HCT116 (cell line): ENCODE measurements around the gene WHRN. TPM values are rescaled to one million over a fixed set of nuclear protein-coding genes. Genes with fewer than 3 reads are reported as not detected.

Experiments used
- ATAC-seq: fragments of 200-7000 bp; cut with Tn5 transposase; 2 replicates; pipeline ENCODE4 v1.9.1; 2020; ENCODE audit warnings: mild to moderate bottlenecking, moderate library complexity
- BruUV-seq: library from RNA; stranded (reverse); fragments of 400-500 nt; replicated peaks from 2 replicates; lab custom pipeline; 2021; lab: Mats Ljungman, UMichigan
- CTCF ChIA-PET: fragments of 300-600 bp; sonication (Branson Sonifier 250); formaldehyde crosslinking; loops from one replicate; lab custom pipeline; 2021; ENCODE audit warnings: antibody characterized with exemption; lab: Charles Lee
- POLR2A ChIA-PET: fragments of 300-600, 350-600 bp; sonication (Branson Sonifier 250); formaldehyde crosslinking; loops from one replicate; lab custom pipeline; 2021; ENCODE audit warnings: antibody characterized with exemption; lab: Charles Lee
- RAD21 ChIA-PET, 2 experiments: fragments of 300-600 bp; sonication (Branson Sonifier 250); formaldehyde crosslinking; loops; one replicate each; lab custom pipeline; 2023; ENCODE audit warnings: low total read pairs in 2 of 2; ENCODE audit not compliant: uncharacterized antibody in 2 of 2, unreplicated experiment in 2 of 2, low non-redundant PET in 1 of 2; lab: Charles Lee
- DNase-seq: peaks from one replicate; pipeline ENCODE4 v3.0.0-alpha.2; 2010; ENCODE audit warnings: low read depth, low spot score
- H2AFZ ChIP-seq: fragments of 200-600 bp; shearing (Covaris generic), sonication (generic); 2 replicates; pipeline ENCODE4 v1.6.1; 2017; ENCODE audit warnings: low read depth, mixed run types, mixed read lengths, antibody characterized with exemption, low read length; ENCODE audit not compliant: poor library complexity, severe bottlenecking
- H3K27ac ChIP-seq: 2 replicates; pipeline ENCODE4 v1.5.1; 2012; ENCODE audit warnings: low read depth, low read length
- H3K27me3 ChIP-seq: fragments of 200-600 bp; sonication (generic); 2 replicates; pipeline ENCODE4 v1.6.1; 2016; ENCODE audit warnings: mixed run types, low read length, mixed read lengths; ENCODE audit not compliant: insufficient read depth
- H3K36me3 ChIP-seq, 2 experiments: fragments of 200-500 bp in 1 of 2; fragments of 200-600 bp in 1 of 2; sonication (Bioruptor generic) in 1 of 2; sonication (generic) in 1 of 2; 2 replicates each; pipeline versions ENCODE4 v1.5.1 to v1.6.1; 2014 to 2016; ENCODE audit warnings: low read length in 2 of 2, inconsistent platforms in 1 of 2, mixed read lengths in 1 of 2, mixed run types in 1 of 2; ENCODE audit not compliant: insufficient read depth in 2 of 2, control insufficient read depth in 1 of 2
- H3K4me1 ChIP-seq, 2 experiments: fragments of 200-600 bp in 1 of 2; sonication (generic) in 1 of 2; 2 replicates each; pipeline versions ENCODE4 v1.5.1 to v1.6.1; 2012 to 2017; ENCODE audit warnings: low read length in 2 of 2, inconsistent platforms in 1 of 2, mild to moderate bottlenecking in 1 of 2, mixed read lengths in 1 of 2, mixed run types in 1 of 2, moderate library complexity in 1 of 2; ENCODE audit not compliant: insufficient read depth in 2 of 2, control insufficient read depth in 1 of 2
- H3K4me2 ChIP-seq: fragments of 200-600 bp; sonication (generic); 2 replicates; pipeline ENCODE4 v1.6.1; 2017; ENCODE audit warnings: mixed run types, low read length, mixed read lengths
- H3K4me3 ChIP-seq, 2 experiments: fragments of 200-600 bp in 1 of 2; sonication (generic) in 1 of 2; replicated peaks in 1 of 2; 2 replicates each; pipeline ENCODE4 v1.5.1; 2011 to 2016; ENCODE audit warnings: low read length in 2 of 2, control low read depth in 1 of 2, low read depth in 1 of 2, mild to moderate bottlenecking in 1 of 2, mixed read lengths in 1 of 2, mixed run types in 1 of 2
- H3K79me2 ChIP-seq: fragments of 200-600 bp; sonication (generic); 2 replicates; pipeline ENCODE4 v1.6.1; 2017; ENCODE audit warnings: mild to moderate bottlenecking, mixed run types, low read length, moderate library complexity, mixed read lengths; ENCODE audit not compliant: insufficient read depth
- H3K9ac ChIP-seq: fragments of 200-600 bp; sonication (generic); 2 replicates; pipeline ENCODE4 v1.6.1; 2016; ENCODE audit warnings: low read length, mixed read lengths
- H3K9me2 ChIP-seq: fragments of 200-600 bp; sonication (generic), shearing (Covaris generic); 2 replicates; pipeline ENCODE4 v1.6.1; 2017; ENCODE audit warnings: mixed run types, mild to moderate bottlenecking, moderate library complexity; ENCODE audit not compliant: insufficient read depth
- H3K9me3 ChIP-seq, 2 experiments: fragments of 200-500 bp in 1 of 2; fragments of 200-600 bp in 1 of 2; sonication (Bioruptor generic) in 1 of 2; sonication (generic) in 1 of 2; 2 replicates each; pipeline ENCODE4 v1.6.1; 2014 to 2017; ENCODE audit warnings: low read length in 2 of 2, mixed read lengths in 2 of 2, inconsistent platforms in 1 of 2, low read depth in 1 of 2, mild to moderate bottlenecking in 1 of 2, mixed run types in 1 of 2, moderate library complexity in 1 of 2; ENCODE audit not compliant: control insufficient read depth in 1 of 2, insufficient read depth in 1 of 2
- H4K20me1 ChIP-seq: fragments of 200-600 bp; sonication (generic), shearing (Covaris generic); 2 replicates; pipeline ENCODE4 v1.6.1; 2017; ENCODE audit warnings: mixed run types, mild to moderate bottlenecking, moderate library complexity; ENCODE audit not compliant: insufficient read depth
- CTCF ChIP-seq, 3 experiments: fragments of 200-600 bp in 1 of 3; sonication (generic) in 1 of 3; IDR thresholded peaks in 2 of 3; conservative IDR thresholded peaks in 1 of 3; 2 replicates each; pipeline ENCODE4 v1.5.1; 2012 to 2017; ENCODE audit warnings: low read depth in 2 of 3, low read length in 2 of 3, antibody characterized with exemption in 1 of 3, borderline replicate concordance in 1 of 3, control low read depth in 1 of 3, mild to moderate bottlenecking in 1 of 3, mixed read lengths in 1 of 3, mixed run types in 1 of 3, moderate library complexity in 1 of 3; ENCODE audit not compliant: insufficient read depth in 1 of 3
- EZH2 ChIP-seq: fragments of 200-600 bp; sonication (generic); IDR thresholded peaks from 2 replicates; pipeline ENCODE4 v1.6.1; 2017; ENCODE audit warnings: antibody characterized with exemption, mixed run types
- POLR2A ChIP-seq: IDR thresholded peaks from 2 replicates; pipeline ENCODE4 v1.7.0; 2011; ENCODE audit warnings: borderline replicate concordance; ENCODE audit not compliant: insufficient read depth, insufficient read length; ENCODE audit errors: extremely low read depth
- SIN3A ChIP-seq: IDR thresholded peaks from 2 replicates; pipeline ENCODE4 v1.6.1; 2012; ENCODE audit warnings: low read depth
- SP1 ChIP-seq: IDR thresholded peaks from 2 replicates; pipeline ENCODE4 v1.6.1; 2012; ENCODE audit warnings: low read depth
- ZFX ChIP-seq: fragments of 450-650 bp; IDR thresholded peaks from 2 replicates; pipeline ENCODE4 v1.6.1; 2017
- intact Hi-C: fragments of 100-400 bp; cut with micrococcal nuclease; formaldehyde crosslinking; loops from 2 replicates; pipeline ENCODE4 v1.10.0; 2022
- total RNA-seq: library from RNA; stranded (reverse); gene quantifications from one replicate; pipeline ENCODE4 v1.2.1, GENCODE V29; 2021; ENCODE audit not compliant: unreplicated experiment

Gene WHRN
- total RNA-seq, 1 experiment from 2014 or later, result 12.8 TPM

GRCh38 chr9:114505187-114506081 lies at the start of gene WHRN (continued):
- TF ChIP-seq CTCF (IDR thresholded peaks at IDR 0.05 in 2 of 3, conservative IDR thresholded peaks at IDR 0.05 in 1 of 3; ENCODE audit: borderline replicate concordance in 1 of 3, insufficient read depth in 1 of 3, low read depth in 2 of 3, low read length in 2 of 3) (no peak), EZH2 (no peak), ZFX (no peak), SP1 (peak; percentile 33), SIN3A (peak; percentile 61)

GRCh38 chr9:114553202-114553601 lies 47.9 kb upstream of the WHRN start:
- peaks cover 16 to 17% of the 10 kb centered on the region in 2 experiments for H3K4me1 ChIP-seq
- ChIA-PET POLR2A (no interaction called here), CTCF (no interaction called here), RAD21 (no interaction called here)
- no peak overlapping the region for H3K27ac ChIP-seq
- no peak for TF ChIP-seq POLR2A
- no peak for DNase-seq
- H3K79me2 ChIP-seq, result no peaks in the 10 kb centered on the region
- ATAC-seq, result no peak
- H3K4me3 ChIP-seq, result no peak overlapping the region
- intact Hi-C loops, result no loop called here
- no peaks in the 10 kb centered on the region for H3K27me3 ChIP-seq
- H3K36me3 ChIP-seq, result no peaks in the 10 kb centered on the region
- no peak overlapping the region; the same call in 1 of the 2 replicates for H3K4me2 ChIP-seq
- BruUV-seq, result no TSS peak
- no peaks in the 10 kb centered on the region; the same call in 1 of the 2 replicates for H3K9me2 ChIP-seq
- H3K9ac ChIP-seq, result no peak overlapping the region
- no peaks in the 10 kb centered on the region for H3K9me3 ChIP-seq
- H2AFZ ChIP-seq, result no peak overlapping the region
- no peaks in the 10 kb centered on the region for H4K20me1 ChIP-seq
